Transverse colon (tissue), 3 donors: Measurements from ENCODE around the gene KIAA1755.

Experiments
- CTCF ChIP-seq, 5 experiments: fragments of 200-600 bp in 3 of 5; fragments of 450-650 bp in 2 of 5; sonication (generic) in 3 of 5; IDR thresholded peaks; 1 replicate in 2 of 5; 2 replicates in 3 of 5; pipeline ENCODE4 v1.5.1; 2016 to 2017; ENCODE audit warnings: antibody characterized with exemption in 5 of 5, inconsistent platforms in 3 of 5, mild to moderate bottlenecking in 2 of 5, moderate library complexity in 1 of 5
- POLR2A ChIP-seq: fragments of 450-650 bp; IDR thresholded peaks from one replicate; pipeline ENCODE4 v1.6.1; 2016; ENCODE audit warnings: antibody characterized with exemption, mild to moderate bottlenecking, moderate library complexity

- TF ChIP-seq CTCF (IDR thresholded peaks at IDR 0.05) (peak in 3 of 5 experiments; percentile 15 to 19 (median 15)), POLR2A (no peak)
Measured at GRCh38 chr20:38242848-38243708, 17.5 kb downstream of the KIAA1755 start.
